PC-9 (cell line): ENCODE data around the gene SMIM17.

ENCODE experiments used
- CTCF ChIP-seq: fragments of 200-600 bp; sonication (generic); conservative IDR thresholded peaks from 2 replicates; pipeline ENCODE4 v1.6.1; 2017; ENCODE audit warnings: mixed run types, antibody characterized with exemption, mild to moderate bottlenecking, moderate library complexity
- EZH2 ChIP-seq: fragments of 200-600 bp; sonication (generic); IDR thresholded peaks from 2 replicates; pipeline ENCODE4 v1.8.0; 2017; ENCODE audit warnings: antibody characterized with exemption, low read depth

GRCh38 chr19:56661248-56661647, 18.3 kb downstream of the SMIM17 start:
- TF ChIP-seq CTCF (no peak), EZH2 (no peak)
